K562 (cell line): ENCODE results near the gene RXRA. TPM values are rescaled to one million over a fixed set of nuclear protein-coding genes. Genes with fewer than 3 reads are reported as not detected.

Experiments used
- ATF1 ChIP-seq, 2 experiments: fragments of 450-650 bp in 1 of 2; IDR thresholded peaks; 2 replicates each; pipeline ENCODE4 v1.6.1; 2016; ENCODE audit warnings: missing compliant biosample characterization in 1 of 2, missing genetic modification characterization in 1 of 2
- CAMTA2 ChIP-seq: fragments of 250-450 bp; sonication (Bioruptor Pico); conservative IDR thresholded peaks from 2 replicates; pipeline ENCODE4 v1.5.1; 2022
- CBX1 ChIP-seq: sonication (generic); IDR thresholded peaks from 2 replicates; pipeline ENCODE4 v1.6.1; 2016; ENCODE audit warnings: antibody characterized with exemption, low read depth, mild to moderate bottlenecking
- CBX3 ChIP-seq, 2 experiments: IDR thresholded peaks; 1 replicate in 1 of 2; 2 replicates in 1 of 2; pipeline ENCODE4 v1.6.1; 2012; ENCODE audit warnings: inconsistent platforms in 2 of 2, low read length in 2 of 2, borderline replicate concordance in 1 of 2, control low read depth in 1 of 2
- FOXM1 ChIP-seq, 2 experiments: fragments of 450-650 bp in 1 of 2; sonication (generic) in 1 of 2; formaldehyde crosslinking in 1 of 2; IDR thresholded peaks; 2 replicates each; pipeline versions ENCODE4 v1.6.1 to v1.9.0; 2017 to 2022; ENCODE audit warnings: low read depth in 2 of 2, mild to moderate bottlenecking in 2 of 2, missing genetic modification reagents in 1 of 2, moderate library complexity in 1 of 2
- GTF2F1 ChIP-seq: IDR thresholded peaks from 2 replicates; pipeline ENCODE4 v1.6.1; 2011; ENCODE audit warnings: low read depth, low read length, improper control_type of control experiment
- IRF2 ChIP-seq: sonication (generic); formaldehyde crosslinking; IDR thresholded peaks from 2 replicates; pipeline ENCODE4 v1.8.1; 2022; ENCODE audit warnings: mild to moderate bottlenecking, missing genetic modification reagents
- LCOR ChIP-seq: sonication (generic); formaldehyde crosslinking; IDR thresholded peaks from 2 replicates; pipeline ENCODE4 v1.8.0; 2022; ENCODE audit warnings: mild to moderate bottlenecking, missing genetic modification reagents
- MAZ ChIP-seq, 2 experiments: fragments of 450-650 bp in 1 of 2; sonication (generic) in 1 of 2; formaldehyde crosslinking; IDR thresholded peaks in 1 of 2; conservative IDR thresholded peaks in 1 of 2; 2 replicates each; pipeline versions ENCODE4 v1.4.0 to v1.5.0; 2020; ENCODE audit warnings: mild to moderate bottlenecking in 1 of 2, missing genetic modification reagents in 1 of 2
- PHF20 ChIP-seq: fragments of 450-650 bp; IDR thresholded peaks from 2 replicates; pipeline ENCODE4 v1.6.1; 2018; ENCODE audit not compliant: partially characterized antibody
- PHF8 ChIP-seq: fragments of 200-600 bp; sonication (generic); IDR thresholded peaks from 2 replicates; pipeline ENCODE4 v1.6.1; 2012; ENCODE audit warnings: mixed run types, mild to moderate bottlenecking, inconsistent platforms, low read length, moderate library complexity, borderline replicate concordance
- POLR3A ChIP-seq: IDR thresholded peaks from 2 replicates; pipeline ENCODE4 v1.6.1; 2011; ENCODE audit warnings: borderline replicate concordance, mild to moderate bottlenecking, moderate library complexity; ENCODE audit not compliant: insufficient read length, insufficient read depth; ENCODE audit errors: extremely low read depth
- RBFOX2 ChIP-seq: fragments of 200-400 bp; formaldehyde crosslinking; IDR thresholded peaks from 2 replicates; pipeline ENCODE4 v1.6.1; 2017; ENCODE audit warnings: low read depth, mild to moderate bottlenecking, low read length, moderate library complexity
- SAFB ChIP-seq: fragments of 200-400 bp; formaldehyde crosslinking; IDR thresholded peaks from 2 replicates; pipeline ENCODE4 v1.6.1; 2017; ENCODE audit warnings: low read depth, low read length, borderline replicate concordance
- SMARCA4 ChIP-seq: fragments of 450-650 bp; IDR thresholded peaks from 2 replicates; pipeline ENCODE4 v1.6.1; 2016
- ZNF121 ChIP-seq: sonication (generic); formaldehyde crosslinking; conservative IDR thresholded peaks from 2 replicates; pipeline ENCODE4 v1.8.0; 2022; ENCODE audit warnings: missing genetic modification reagents
- ZNF408 ChIP-seq: fragments of 250-450 bp; sonication (Bioruptor Pico); IDR thresholded peaks from 2 replicates; pipeline ENCODE4 v1.4.0; 2020; ENCODE audit warnings: low read depth, mild to moderate bottlenecking, moderate library complexity
- ZNF668 ChIP-seq: fragments of 250-450 bp; sonication (Bioruptor Pico); IDR thresholded peaks from 2 replicates; pipeline ENCODE4 v1.8.0; 2022; ENCODE audit warnings: mild to moderate bottlenecking, inconsistent platforms
- polyA plus RNA-seq, 8 experiments: library from polyadenylated mRNA; depleted of rRNA in 4 of 8; stranded (reverse) in 5 of 8; unstranded in 3 of 8; fragments of >200 nt; fragmentation: Nextera tagmentation in 2 of 8; fragmentation: Illumina TruSeq in 1 of 8; extraction: Ambion mirVana in 2 of 8; extraction: Trizol in 1 of 8; gene quantifications; 2 replicates each; pipeline versions ENCODE4 v1.2.1 to v1.2.3, GENCODE V29; 2011 to 2014; ENCODE audit warnings: inconsistent platforms in 1 of 8, missing spikeins in 1 of 8
- total RNA-seq, 7 experiments: library from RNA; depleted of rRNA in 6 of 7; stranded (reverse); fragments of >200 nt in 6 of 7; fragmentation: Illumina TruSeq in 2 of 7; extraction: Trizol in 2 of 7; gene quantifications; 2 replicates each; pipeline versions ENCODE4 v1.2.1 to v1.2.3, GENCODE V29; 2011 to 2021; ENCODE audit warnings: low replicate concordance in 1 of 7
- TF ChIP-seq, protein P1 (sequence below): fragments of 450-650 bp; IDR thresholded peaks from 2 replicates; pipeline ENCODE4 v1.6.1; 2018; ENCODE audit not compliant: partially characterized antibody
- TF ChIP-seq, protein P2 (sequence below): fragments of 250-450 bp; sonication (Bioruptor Pico); IDR thresholded peaks from 2 replicates; pipeline ENCODE4 v1.4.0; 2020; ENCODE audit warnings: mild to moderate bottlenecking, moderate library complexity
- TF ChIP-seq, protein P3 (sequence below): fragments of 450-650 bp; formaldehyde crosslinking; conservative IDR thresholded peaks from 2 replicates; pipeline ENCODE4 v1.4.0; 2022; ENCODE audit warnings: mild to moderate bottlenecking, missing genetic modification characterization

RXRA gene
- total and polyA plus RNA-seq, 9 of the 15 experiments (the other 6 are each of a cell fraction or from before 2014, with no cell fraction given): 0.35 to 23.6 (median 4.6) TPM

DNA sequence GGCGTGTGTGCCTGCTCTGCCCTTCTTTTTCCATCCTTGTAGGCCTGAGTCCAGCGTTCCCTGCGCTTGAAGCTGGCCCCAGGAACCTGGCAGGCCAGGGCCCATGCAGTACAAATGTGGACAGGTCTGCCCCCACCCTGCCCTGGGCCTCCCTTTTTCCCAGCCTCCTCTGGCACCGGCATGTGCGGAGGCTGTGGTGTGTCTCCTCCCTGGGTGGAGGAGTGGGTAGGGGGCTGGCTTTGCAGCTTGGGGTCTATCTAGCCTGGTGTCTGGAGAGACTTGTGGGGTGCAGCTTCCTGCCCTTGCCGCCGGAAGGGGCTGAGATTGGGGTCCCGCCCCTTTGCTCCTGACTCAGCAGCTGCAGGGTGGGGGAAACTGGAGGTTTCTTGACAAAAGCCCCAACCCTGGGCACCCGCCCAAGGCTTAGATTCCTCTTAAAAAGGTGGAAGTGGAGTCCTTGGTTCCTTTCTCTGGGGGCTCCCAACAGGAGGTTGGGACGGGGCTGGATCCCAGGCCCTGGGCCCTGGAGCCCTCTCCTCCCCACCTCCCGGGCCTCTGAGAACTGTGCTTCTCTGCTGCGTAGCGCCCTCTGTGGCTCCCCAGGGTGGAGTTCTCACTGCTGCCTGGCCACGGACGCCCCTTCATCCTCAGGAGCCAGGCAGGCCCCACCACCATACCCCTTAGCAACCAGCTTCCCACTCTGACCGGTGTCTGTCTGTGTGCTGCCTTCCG, 18.0 kb downstream of the RXRA start (continued):
- TF ChIP-seq, protein P1, sequence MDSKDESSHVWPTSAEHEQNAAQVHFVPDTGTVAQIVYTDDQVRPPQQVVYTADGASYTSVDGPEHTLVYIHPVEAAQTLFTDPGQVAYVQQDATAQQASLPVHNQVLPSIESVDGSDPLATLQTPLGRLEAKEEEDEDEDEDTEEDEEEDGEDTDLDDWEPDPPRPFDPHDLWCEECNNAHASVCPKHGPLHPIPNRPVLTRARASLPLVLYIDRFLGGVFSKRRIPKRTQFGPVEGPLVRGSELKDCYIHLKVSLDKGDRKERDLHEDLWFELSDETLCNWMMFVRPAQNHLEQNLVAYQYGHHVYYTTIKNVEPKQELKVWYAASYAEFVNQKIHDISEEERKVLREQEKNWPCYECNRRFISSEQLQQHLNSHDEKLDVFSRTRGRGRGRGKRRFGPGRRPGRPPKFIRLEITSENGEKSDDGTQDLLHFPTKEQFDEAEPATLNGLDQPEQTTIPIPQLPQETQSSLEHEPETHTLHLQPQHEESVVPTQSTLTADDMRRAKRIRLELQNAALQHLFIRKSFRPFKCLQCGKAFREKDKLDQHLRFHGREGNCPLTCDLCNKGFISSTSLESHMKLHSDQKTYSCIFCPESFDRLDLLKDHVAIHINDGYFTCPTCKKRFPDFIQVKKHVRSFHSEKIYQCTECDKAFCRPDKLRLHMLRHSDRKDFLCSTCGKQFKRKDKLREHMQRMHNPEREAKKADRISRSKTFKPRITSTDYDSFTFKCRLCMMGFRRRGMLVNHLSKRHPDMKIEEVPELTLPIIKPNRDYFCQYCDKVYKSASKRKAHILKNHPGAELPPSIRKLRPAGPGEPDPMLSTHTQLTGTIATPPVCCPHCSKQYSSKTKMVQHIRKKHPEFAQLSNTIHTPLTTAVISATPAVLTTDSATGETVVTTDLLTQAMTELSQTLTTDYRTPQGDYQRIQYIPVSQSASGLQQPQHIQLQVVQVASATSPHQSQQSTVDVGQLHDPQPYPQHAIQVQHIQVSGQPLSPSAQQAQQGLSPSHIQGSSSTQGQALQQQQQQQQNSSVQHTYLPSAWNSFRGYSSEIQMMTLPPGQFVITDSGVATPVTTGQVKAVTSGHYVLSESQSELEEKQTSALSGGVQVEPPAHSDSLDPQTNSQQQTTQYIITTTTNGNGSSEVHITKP: peak; percentile 56
- TF ChIP-seq CBX3 (IDR thresholded peaks at IDR 0.05; ENCODE audit: borderline replicate concordance in 1 of 2, low read length in 2 of 2) (0 out of 3 replicates have a peak, but pooled peaks of 1 of the 2 experiments have one; percentile 17), GTF2F1 (no peak), SAFB (no peak), CAMTA2 (no peak), POLR3A (no peak), ZNF668 (CRISPR knock-in tag) (no peak), PHF20 (no peak), ZNF408 (CRISPR knock-in tag) (no peak), SMARCA4 (0 out of 2 replicates have a peak, but pooled peaks have one; percentile 21), LCOR (no peak), FOXM1 (IDR thresholded peaks at IDR 0.05; ENCODE audit: low read depth) (no peak), FOXM1 (CRISPR knock-in tag; IDR thresholded peaks at IDR 0.05; ENCODE audit: low read depth) (no peak), ZNF121 (CRISPR knock-in tag) (no peak), CBX1 (no peak), RBFOX2 (0 out of 2 replicates have a peak, but pooled peaks have one; percentile 28), IRF2 (CRISPR knock-in tag) (no peak), PHF8 (peak; percentile 19; the same call in 1 of the 2 replicates), ATF1 (CRISPR knock-in tag; IDR thresholded peaks at IDR 0.05) (no peak), ATF1 (tag; IDR thresholded peaks at IDR 0.05) (no peak), MAZ (CRISPR knock-in tag; conservative IDR thresholded peaks at IDR 0.05 in 1 of 2, IDR thresholded peaks at IDR 0.05 in 1 of 2) (peak in 1 of 2 experiments; percentile 47; a peak in 1 of 4 replicates)
- TF ChIP-seq, protein P2, sequence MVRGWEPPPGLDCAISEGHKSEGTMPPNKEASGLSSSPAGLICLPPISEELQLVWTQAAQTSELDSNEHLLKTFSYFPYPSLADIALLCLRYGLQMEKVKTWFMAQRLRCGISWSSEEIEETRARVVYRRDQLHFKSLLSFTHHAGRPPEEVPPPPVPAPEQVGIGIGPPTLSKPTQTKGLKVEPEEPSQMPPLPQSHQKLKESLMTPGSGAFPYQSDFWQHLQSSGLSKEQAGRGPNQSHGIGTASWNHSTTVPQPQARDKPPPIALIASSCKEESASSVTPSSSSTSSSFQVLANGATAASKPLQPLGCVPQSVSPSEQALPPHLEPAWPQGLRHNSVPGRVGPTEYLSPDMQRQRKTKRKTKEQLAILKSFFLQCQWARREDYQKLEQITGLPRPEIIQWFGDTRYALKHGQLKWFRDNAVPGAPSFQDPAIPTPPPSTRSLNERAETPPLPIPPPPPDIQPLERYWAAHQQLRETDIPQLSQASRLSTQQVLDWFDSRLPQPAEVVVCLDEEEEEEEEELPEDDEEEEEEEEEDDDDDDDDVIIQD: no peak
- TF ChIP-seq, protein P3, sequence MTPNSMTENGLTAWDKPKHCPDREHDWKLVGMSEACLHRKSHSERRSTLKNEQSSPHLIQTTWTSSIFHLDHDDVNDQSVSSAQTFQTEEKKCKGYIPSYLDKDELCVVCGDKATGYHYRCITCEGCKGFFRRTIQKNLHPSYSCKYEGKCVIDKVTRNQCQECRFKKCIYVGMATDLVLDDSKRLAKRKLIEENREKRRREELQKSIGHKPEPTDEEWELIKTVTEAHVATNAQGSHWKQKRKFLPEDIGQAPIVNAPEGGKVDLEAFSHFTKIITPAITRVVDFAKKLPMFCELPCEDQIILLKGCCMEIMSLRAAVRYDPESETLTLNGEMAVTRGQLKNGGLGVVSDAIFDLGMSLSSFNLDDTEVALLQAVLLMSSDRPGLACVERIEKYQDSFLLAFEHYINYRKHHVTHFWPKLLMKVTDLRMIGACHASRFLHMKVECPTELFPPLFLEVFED (CRISPR knock-in tag): no peak
